Fibroblast of mammary gland (primary cell): ENCODE data around the gene BBLN.

Experiments
- DNase-seq: peaks from one replicate; pipeline ENCODE4 v3.0.0-alpha.2; 2010; ENCODE audit warnings: low read depth
- H3K4me3 ChIP-seq: 2 replicates; pipeline ENCODE4 v1.5.1; 2011; ENCODE audit warnings: low read depth, mild to moderate bottlenecking, low read length, moderate library complexity; ENCODE audit not compliant: control insufficient read depth
- TF ChIP-seq, protein P1 (sequence below): conservative IDR thresholded peaks from 2 replicates; pipeline ENCODE4 v1.5.1; 2011; ENCODE audit warnings: low read depth, low read length, inconsistent platforms; ENCODE audit not compliant: control insufficient read depth, insufficient read depth

The BBLN gene

DNA sequence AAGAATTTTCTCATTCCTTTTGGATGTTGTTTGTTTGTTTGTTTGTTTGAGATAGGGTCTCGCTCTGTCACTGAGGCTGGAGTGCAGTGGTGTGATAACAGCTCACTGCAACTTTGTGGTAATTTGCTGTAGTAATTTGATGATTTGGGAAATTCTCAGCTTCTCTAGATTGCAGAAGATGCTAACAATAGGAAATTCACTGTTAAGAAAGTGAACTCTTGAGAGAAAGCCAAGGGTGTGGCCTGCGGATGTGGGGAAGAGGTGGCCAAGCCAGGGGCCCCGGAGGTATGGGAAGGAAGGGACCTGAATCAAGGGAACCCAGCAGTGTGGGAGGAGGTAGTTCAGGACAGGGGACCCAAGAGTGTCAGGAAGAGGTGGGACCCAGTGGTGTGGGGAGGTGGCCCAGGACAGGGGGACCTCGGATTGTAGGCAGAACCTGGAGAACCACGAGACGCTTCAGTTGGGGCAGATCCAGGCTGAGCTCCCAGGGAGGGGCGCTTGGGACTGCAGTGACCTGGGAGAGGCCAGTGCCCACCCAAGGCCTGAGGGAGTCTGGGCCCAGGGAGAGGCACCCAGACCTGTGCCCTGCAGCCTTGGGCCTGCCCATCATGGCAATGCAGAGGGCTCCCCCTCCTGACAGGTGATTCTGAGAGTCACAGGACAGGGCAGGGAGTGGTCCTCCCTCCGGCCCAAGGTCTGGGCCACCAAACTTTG is 16.4 kb upstream of the BBLN start:
- TF ChIP-seq, protein P1, sequence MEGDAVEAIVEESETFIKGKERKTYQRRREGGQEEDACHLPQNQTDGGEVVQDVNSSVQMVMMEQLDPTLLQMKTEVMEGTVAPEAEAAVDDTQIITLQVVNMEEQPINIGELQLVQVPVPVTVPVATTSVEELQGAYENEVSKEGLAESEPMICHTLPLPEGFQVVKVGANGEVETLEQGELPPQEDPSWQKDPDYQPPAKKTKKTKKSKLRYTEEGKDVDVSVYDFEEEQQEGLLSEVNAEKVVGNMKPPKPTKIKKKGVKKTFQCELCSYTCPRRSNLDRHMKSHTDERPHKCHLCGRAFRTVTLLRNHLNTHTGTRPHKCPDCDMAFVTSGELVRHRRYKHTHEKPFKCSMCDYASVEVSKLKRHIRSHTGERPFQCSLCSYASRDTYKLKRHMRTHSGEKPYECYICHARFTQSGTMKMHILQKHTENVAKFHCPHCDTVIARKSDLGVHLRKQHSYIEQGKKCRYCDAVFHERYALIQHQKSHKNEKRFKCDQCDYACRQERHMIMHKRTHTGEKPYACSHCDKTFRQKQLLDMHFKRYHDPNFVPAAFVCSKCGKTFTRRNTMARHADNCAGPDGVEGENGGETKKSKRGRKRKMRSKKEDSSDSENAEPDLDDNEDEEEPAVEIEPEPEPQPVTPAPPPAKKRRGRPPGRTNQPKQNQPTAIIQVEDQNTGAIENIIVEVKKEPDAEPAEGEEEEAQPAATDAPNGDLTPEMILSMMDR, result no peak
- DNase-seq, result no peak
- no peak overlapping the region for H3K4me3 ChIP-seq

DNA sequence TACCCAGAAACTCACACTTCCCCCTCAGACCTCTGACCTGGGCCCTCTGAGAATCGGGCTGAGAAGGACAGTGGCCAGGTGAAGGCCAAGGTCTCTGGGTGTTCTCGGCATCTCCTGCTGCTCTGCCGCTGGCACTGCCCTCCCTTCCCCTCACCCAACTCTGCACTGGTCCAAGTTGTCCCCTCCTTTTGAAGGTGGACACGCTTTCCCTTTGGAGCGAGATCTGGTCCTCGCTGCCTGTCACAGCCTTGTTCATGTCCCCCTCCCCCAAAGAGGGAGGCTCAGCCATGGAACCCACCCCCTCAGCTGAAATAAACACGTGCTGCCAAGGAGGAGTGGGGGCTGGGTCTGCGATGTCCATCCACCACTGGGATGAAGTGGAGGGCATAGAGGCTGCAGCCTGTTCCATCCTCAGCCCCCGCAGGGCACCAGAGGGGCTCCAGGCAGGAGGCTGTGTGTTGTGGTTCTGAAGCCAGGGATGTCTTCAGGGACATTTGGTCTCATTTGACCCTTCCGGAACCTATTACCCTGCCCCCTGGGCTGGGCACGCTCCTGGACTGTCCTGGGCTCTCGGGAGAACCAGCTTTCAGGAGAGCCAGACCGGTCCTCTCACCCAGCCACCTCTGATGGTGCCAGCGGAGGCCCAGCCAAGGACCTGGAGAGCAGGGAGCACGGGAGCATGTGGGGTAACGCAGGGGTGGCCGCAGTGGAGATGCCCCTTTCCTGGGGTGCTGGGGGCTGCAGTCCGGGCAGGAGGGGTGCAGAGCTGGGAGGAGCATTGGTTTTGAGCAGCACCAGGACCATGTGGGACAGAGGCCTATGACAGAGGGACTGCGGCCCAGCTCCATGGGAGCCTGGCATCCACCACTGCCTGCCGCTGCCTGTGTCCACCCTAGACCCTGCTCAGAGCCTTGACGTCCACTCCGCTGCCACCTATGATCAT is 15.6 kb upstream of the BBLN start:
- TF ChIP-seq, protein P1, result no peak
- DNase-seq, result no peak
- H3K4me3 ChIP-seq, result no peak overlapping the region

DNA sequence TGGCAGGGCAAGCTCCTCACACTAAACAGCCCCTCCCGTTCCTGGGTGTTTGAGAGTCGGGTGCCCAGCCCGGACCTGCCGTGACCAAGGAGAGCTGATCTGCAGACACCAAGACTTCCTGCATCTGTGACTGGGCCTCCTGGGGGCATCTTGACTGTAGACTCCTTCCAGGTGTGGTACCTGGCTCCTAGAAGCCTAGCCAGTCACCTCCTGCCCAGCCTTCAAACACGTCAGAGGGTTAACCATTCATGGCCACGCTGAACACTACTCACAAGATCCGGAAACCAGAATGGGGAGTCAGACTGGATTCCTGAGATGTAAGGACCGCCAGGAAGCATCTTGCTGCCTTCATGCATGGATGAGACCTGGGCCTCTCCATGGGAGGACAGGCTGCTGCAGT is 14.5 kb upstream of the BBLN start:
- TF ChIP-seq, protein P1, result no peak
- no peak for DNase-seq

DNA sequence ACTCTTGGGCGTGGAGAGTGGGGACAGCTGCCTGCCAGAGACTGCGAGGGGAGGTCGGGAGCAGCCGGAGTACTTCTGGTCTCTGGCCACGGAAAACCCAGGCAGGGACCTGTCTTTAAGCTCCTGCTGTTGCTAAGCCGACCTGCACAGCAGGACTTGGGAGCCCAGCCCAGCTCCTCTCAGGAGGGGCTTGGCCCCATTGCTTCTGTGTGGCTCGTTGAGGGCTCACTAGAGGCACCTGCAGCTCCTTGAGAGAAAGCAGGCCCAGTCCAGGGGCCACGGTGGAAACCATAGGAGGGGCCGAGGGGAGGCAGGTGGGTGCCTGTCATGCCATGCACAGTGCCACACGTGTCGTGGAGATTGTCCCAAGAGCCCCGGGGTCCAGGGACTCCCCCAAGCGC is 14.1 kb upstream of the BBLN start:
- DNase-seq, result no peak
- TF ChIP-seq, protein P1, result no peak
- H3K4me3 ChIP-seq, result no peak overlapping the region

More for the DNA sequence above, 14.5 kb upstream of the BBLN start:
- H3K4me3 ChIP-seq, result no peak overlapping the region

DNA sequence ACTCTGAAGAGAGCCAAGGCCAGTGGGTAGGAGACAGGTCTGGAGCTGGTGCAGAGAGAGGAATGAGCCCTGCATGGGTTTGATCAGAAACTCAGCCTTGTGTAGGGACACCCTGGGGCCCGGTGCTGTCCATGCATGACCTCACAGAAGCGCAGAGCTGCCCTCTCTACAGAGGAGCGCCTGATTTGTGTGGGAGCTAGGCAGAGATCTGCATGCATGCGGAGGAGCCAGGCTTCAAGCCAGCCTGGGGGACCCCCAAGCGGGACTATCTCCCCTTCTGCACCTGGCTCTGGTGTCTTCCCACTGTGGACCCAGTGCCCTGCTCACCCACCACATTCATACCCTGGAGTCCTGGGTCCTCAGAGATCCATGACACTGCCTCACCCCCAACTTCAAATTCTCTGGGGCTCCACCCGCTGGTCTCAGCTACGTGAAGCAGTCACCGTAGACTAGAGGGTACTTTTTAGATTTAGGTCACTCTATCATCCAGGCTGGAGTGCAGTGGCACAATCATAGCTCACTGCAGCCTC is 13.4 kb upstream of the BBLN start:
- DNase-seq, result no peak
- TF ChIP-seq, protein P1, result no peak
- H3K4me3 ChIP-seq, result no peak overlapping the region

DNA sequence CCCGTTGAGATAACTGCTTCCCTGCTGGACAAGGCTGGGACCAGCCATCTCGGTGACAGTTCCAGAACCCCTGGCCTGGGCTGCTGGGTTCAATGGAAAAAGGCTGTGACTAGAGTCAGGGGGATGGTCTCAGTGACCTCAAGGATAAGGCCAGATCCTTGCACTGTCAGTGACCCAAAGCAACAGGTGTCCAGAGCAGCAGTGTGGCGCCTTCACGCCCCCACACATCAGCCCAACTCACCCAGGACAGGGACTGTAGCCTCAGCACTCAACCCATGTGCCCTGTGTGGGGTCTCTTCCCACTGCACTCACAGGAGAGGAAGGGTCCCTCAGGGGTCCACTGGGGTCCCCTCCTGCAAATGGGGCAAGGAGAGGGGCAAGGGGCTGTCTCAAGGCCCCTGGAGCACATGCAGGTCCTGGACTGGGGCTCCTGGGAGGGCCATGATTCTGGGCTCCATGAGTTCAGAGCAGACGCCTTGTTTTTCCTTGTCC is 11.5 kb upstream of the BBLN start:
- H3K4me3 ChIP-seq, result no peak overlapping the region
- DNase-seq, result no peak
- TF ChIP-seq, protein P1, result no peak
